ENCODE measurements around the gene SSUH2.

SSUH2 gene

DNA sequence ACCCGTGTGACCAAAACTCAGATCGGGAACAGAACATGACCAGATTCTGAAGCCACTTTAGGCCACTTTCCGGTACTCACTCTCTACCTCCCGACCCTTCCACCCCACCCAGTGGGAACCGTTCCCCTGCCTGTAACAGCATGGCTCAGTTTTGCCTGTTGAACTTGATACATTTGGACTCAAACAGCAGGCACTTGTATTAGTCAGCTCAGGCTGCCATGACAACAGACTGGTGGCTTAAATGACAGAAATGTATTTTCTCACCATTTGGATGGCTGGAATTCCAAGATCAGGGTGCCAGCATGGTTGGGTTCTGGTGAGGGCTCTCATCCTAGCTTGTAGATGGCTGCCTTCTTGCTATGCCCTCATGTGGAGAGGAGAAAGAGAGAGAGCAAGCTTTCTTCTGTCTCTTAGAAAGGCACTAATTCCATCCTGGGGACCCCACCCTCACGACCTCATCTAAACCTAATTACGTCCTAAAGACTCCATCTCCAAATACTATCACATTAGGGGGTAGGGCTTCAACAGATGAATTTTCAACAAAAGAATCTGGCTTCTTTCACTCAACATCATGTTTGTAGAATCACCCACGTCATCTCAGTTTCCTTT, 9.3 kb upstream of the SSUH2 start:
- Histone ChIP-seq H3K4me3 (ENCODE audit: low read length) (no peak overlapping the region), H3K9me3 (ENCODE audit: low read length) (peaks cover 4% of the 10 kb centered on the region), H3K27me3 (ENCODE audit: insufficient read depth, low read length) (no peaks in the 10 kb centered on the region), H3K4me1 (ENCODE audit: insufficient read depth, low read length) (peaks cover 45% of the 10 kb centered on the region), H2AFZ (ENCODE audit: low read depth, low read length) (no peak overlapping the region), H3K36me3 (ENCODE audit: insufficient read depth, low read length) (no peaks in the 10 kb centered on the region)

DNA sequence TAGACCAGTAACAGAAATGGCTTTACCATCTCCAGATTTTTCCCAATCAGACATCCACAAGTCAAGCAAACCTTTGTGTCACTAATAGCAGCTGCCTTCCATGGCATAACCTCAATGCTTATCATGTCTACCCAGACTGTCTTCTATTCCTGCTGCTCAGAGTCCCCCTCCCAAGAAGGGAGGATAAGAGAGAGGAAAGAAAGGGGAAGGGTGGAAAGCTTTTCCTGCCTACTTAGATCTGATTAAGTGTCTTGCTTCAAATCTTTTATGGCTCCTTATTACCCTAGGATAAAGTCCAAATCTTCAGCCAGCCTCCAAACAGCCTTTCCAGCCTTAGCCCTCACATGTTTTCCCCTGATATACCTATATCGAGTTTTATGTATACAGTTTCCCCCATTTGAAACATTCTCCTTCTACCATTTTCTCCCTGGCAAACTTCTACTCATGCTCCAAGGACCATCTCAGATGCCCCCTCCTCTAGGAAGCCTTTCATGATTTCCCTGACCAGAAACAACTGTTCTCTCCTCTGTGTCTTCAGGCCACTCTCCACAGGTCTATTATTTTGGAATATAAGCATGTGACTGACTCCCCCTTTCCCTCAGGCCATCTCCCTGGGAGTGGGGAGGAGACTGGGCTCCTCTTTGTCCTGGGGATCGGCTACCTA, 7.9 kb upstream of the SSUH2 start:
- H3K4me3 ChIP-seq (ENCODE audit: low read length), result no peak overlapping the region
- H3K4me1 ChIP-seq (ENCODE audit: insufficient read depth, low read length), result peaks cover 31% of the 10 kb centered on the region
- H3K27me3 ChIP-seq (ENCODE audit: insufficient read depth, low read length), result no peaks in the 10 kb centered on the region
- H3K9me3 ChIP-seq (ENCODE audit: low read length), result peaks cover 4% of the 10 kb centered on the region
- H3K36me3 ChIP-seq (ENCODE audit: insufficient read depth, low read length), result no peaks in the 10 kb centered on the region
- H2AFZ ChIP-seq (ENCODE audit: low read depth, low read length), result no peak overlapping the region

DNA sequence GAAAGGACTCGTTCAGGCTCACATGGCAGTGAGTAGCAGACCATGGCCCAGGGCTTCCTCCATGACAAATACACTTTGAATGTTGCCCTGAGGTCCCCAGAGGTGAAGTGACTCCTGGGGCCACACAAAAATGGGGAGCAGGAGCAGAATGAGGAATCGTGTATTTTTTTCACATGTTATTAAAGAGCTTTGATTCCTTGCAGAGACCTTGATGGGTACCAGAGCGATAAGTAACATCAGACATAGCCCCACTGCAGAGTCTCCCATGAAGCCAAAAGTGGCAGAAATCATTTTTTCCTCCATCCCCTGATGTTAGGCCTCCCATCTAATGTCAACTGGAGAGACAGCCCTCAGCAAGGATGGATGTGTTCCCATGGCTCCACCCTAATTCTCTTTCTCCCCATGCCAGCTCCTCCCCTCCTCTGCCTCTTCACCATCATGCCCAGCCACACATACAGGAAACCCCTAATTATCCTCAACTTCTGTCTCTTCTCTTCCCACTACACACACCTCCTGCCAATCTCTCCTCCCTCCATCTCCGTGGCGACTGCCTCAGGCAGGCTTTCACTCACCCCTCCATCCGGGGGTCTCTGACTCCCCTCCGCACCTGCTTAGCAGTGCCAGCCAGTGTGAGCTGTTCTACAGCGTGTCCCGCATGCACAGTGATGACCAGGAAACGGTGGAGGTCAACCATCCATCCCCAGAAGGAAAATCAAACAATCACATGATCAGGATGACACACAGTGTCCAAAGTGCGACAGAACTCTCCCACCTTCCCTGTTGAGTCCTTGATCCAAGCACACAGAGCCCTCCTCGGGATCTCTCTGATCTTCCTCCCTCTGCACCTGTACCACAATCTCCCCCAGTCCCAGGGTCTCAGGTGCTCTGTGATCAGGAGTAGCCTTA, 7.1 kb upstream of the SSUH2 start:
- Histone ChIP-seq H3K4me3 (ENCODE audit: low read length) (no peak overlapping the region), H3K27me3 (ENCODE audit: insufficient read depth, low read length) (no peaks in the 10 kb centered on the region), H3K9me3 (ENCODE audit: low read length) (peaks cover 4% of the 10 kb centered on the region), H3K36me3 (ENCODE audit: insufficient read depth, low read length) (no peaks in the 10 kb centered on the region), H3K4me1 (ENCODE audit: insufficient read depth, low read length) (peaks cover 30% of the 10 kb centered on the region), H2AFZ (ENCODE audit: low read depth, low read length) (no peak overlapping the region)

DNA sequence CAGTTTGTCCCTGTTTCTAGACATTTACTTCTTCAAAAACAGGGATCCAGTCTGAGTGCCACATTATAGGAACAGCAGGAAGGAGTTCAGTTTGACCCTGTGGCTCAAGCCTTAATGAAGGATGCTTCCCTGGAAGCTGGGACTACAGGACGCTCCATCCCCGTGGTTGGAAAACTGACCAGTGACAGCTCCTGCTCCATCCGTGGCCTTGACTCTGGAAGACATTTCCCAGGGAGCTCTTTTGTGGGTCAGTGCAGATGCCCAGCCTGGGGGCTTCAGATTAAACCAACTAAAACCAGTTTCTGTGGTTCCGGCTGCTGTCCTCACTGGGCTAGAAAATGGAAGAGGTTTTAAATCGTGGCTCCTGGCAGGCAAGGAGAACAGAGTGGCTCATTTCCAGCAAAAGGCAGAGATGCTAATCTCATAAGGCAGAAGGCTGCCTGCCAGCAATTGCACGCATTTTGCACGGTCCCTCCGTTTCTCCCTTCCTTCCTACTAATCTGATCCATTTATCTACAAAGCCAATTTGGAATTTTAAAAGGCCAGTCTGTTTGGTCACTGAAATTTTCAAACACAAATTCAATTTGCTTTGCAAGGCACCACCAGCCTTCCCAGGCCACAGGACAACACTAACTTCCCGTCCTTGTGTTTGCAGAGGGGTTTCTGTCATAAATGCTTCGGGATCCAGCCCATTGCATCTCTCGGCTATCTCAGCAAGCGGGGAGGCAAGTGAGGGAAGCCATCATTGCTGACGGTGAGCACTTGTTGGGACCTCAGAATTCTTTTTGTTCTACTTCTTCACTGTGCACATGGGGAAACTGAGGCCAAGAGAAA, 6.2 kb upstream of the SSUH2 start:
- no peak overlapping the region for H3K4me3 ChIP-seq (ENCODE audit: low read length)
- no peaks in the 10 kb centered on the region for H3K27me3 ChIP-seq (ENCODE audit: insufficient read depth, low read length)
- no peak overlapping the region for H2AFZ ChIP-seq (ENCODE audit: low read depth, low read length)
- no peaks in the 10 kb centered on the region for H3K36me3 ChIP-seq (ENCODE audit: insufficient read depth, low read length)
- peaks cover 23% of the 10 kb centered on the region for H3K4me1 ChIP-seq (ENCODE audit: insufficient read depth, low read length)
- peaks cover 4% of the 10 kb centered on the region for H3K9me3 ChIP-seq (ENCODE audit: low read length)

DNA sequence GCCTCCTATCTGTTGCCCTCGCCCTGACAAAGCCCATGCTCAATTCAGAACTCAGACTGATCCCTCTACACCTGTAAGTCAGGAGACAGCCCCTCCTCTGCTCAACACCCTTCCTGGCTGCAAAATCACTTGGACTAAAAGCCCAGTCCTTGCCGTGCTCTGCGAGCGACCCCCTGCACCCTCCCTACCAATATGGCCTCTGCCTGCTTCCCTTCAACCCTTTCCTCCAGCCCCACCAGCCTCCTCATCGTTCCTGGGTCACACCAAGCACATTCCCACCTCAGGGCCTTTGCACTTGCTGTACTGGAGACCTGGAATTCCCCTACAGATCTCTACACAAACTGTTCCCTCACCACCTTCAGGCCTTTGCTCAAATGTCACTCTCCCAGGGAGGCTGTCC, 5.2 kb upstream of the SSUH2 start:
- Histone ChIP-seq H3K36me3 (ENCODE audit: insufficient read depth, low read length) (no peaks in the 10 kb centered on the region), H3K4me1 (ENCODE audit: insufficient read depth, low read length) (peaks cover 18% of the 10 kb centered on the region), H3K9me3 (ENCODE audit: low read length) (peaks cover 4% of the 10 kb centered on the region), H2AFZ (ENCODE audit: low read depth, low read length) (no peak overlapping the region), H3K27me3 (ENCODE audit: insufficient read depth, low read length) (no peaks in the 10 kb centered on the region), H3K4me3 (ENCODE audit: low read length) (no peak overlapping the region)

DNA sequence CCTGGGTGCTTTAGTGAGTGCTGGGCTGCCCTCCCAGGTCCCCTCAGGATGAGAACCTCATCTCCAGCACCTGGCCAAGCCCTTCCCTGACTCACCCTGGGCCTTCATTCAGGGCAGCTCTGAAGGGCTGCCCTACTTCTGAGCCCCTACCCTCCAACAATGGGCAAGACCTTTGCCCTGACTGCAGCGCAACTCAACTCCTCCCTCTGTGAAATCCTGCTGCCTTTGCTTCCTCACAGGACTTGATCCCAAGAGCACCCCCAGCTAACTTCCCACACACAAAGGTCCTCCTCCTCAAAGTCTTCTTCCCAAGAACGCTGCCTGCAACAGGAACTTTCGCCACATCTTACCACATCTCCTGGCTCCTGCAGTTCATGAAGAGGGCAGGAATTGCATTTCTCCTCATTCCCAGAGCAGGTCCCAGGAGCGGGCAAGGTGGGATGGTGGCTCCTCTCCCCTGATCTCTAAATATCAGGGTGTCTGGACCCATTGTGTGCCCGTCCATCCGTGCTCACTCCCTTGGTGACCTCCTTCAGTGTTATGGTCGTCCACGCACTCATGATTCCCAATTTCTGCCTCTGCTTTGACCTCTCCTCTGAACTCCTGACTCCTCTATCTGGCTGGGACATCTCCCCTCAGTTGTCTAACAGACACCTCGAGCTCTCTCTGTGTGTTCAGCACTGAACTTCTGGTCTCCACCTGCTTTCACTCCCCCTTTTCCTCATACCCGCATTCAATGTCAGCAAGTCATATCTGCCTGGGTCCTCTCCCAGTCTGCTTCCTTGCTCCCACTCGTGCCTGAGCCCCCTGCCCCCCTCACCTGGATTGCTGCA, 4.5 kb upstream of the SSUH2 start:
- Histone ChIP-seq H3K4me3 (ENCODE audit: low read length) (no peak overlapping the region), H3K27me3 (ENCODE audit: insufficient read depth, low read length) (no peaks in the 10 kb centered on the region), H3K36me3 (ENCODE audit: insufficient read depth, low read length) (no peaks in the 10 kb centered on the region), H3K9me3 (ENCODE audit: low read length) (peaks cover 4% of the 10 kb centered on the region), H3K4me1 (ENCODE audit: insufficient read depth, low read length) (peaks cover 23% of the 10 kb centered on the region), H2AFZ (ENCODE audit: low read depth, low read length) (no peak overlapping the region)

DNA sequence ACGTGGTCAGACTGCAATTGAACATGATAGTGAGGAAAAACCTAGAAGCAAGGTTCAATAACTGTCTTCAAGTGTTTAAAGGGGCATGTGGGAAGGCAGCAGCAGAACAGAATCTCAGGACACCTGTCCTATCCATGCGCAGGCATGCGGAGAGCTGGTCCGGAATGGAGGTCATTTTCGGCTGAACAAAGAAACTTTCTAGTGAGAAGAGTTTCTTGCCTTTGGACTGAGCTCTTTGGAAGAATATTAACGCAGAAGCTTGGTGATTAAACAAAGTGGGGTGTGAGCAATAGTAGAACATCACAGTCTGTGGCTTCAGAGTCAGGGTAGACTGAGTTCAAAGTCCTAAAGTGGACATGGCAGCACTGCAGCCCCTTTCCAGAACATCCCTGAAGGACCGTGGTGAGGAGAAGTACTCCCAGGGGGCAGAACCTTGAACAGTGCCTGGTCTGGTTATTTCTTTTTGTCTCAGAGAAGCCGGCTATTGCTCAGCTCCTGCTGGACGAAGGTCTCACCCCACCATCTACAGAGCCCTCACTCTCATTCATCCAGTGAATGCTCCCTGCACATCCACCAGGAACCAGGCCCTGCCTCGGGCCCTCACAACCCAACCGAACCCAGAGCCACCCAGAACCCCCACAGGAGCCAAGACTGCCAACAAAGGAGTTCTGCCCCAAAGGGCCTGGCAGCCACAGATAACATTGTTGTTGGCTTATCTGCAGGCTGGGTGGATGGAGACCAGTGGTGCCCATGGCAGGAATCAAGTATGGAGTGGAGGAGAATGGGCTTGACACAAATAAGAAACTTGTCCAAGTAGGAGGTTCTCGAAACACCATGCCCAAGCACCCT, 2.8 kb upstream of the SSUH2 start:
- Histone ChIP-seq H3K9me3 (ENCODE audit: low read length) (no peaks in the 10 kb centered on the region), H3K36me3 (ENCODE audit: insufficient read depth, low read length) (no peaks in the 10 kb centered on the region), H3K4me1 (ENCODE audit: insufficient read depth, low read length) (peaks cover 24% of the 10 kb centered on the region), H2AFZ (ENCODE audit: low read depth, low read length) (no peak overlapping the region), H3K4me3 (ENCODE audit: low read length) (no peak overlapping the region), H3K27me3 (ENCODE audit: insufficient read depth, low read length) (no peaks in the 10 kb centered on the region)

DNA sequence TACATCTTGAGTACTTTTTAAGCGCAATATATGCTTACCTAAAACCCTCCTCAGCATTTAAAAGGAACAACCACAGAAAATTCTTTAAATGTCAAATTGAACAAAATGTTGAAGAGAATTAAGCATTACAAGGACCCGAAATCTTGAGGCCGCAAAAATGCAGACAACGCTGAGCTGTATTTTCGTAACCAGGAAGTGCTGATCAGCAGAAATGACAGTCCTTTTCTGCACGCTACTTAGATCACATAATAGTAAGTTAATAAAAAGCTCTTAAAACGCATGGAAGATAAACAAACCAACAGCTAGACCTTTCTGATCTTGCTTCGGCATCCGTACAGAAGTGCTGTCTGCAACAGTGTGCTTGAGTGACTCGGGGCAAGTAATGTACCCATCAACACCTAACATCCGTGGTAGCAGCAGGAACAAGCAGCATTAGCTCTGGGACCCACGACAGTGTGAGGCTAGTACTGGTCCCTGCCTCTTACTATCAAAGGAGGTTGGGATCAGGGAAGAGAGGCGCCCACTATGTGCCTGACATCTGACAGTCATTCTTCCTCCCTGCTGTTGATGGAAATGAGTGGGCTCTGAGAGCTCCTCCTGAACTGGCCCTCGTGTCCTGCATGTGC, 1.8 kb upstream of the SSUH2 start:
- no peak overlapping the region for H2AFZ ChIP-seq (ENCODE audit: low read depth, low read length)
- peaks cover 17% of the 10 kb centered on the region for H3K4me1 ChIP-seq (ENCODE audit: insufficient read depth, low read length)
- H3K27me3 ChIP-seq (ENCODE audit: insufficient read depth, low read length), result no peaks in the 10 kb centered on the region
- no peak overlapping the region for H3K4me3 ChIP-seq (ENCODE audit: low read length)
- no peaks in the 10 kb centered on the region for H3K36me3 ChIP-seq (ENCODE audit: insufficient read depth, low read length)
- H3K9me3 ChIP-seq (ENCODE audit: low read length), result no peaks in the 10 kb centered on the region

DNA sequence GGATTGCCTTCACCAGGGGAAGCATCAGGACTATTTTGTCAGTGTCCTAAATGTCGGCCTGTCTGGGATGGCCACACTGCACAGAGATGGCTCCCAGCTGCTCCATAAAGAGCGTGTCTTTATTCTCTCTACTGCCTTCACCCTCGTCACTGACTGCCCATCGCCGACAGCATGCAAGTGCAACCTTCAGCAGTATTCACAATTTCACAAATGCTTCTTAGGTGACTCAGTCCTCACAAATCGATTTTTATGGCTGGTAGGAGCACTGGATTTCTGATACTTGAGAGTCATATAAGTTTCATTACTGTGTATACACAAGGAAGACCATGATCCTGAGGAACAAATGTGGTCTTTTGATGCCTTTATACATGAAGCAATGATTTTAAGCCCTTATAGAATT, 1.1 kb upstream of the SSUH2 start:
- H2AFZ ChIP-seq (ENCODE audit: low read depth, low read length), result no peak overlapping the region
- H3K36me3 ChIP-seq (ENCODE audit: insufficient read depth, low read length), result no peaks in the 10 kb centered on the region
- H3K4me1 ChIP-seq (ENCODE audit: insufficient read depth, low read length), result peaks cover 16% of the 10 kb centered on the region
- no peaks in the 10 kb centered on the region for H3K9me3 ChIP-seq (ENCODE audit: low read length)
- H3K4me3 ChIP-seq (ENCODE audit: low read length), result no peak overlapping the region
- H3K27me3 ChIP-seq (ENCODE audit: insufficient read depth, low read length), result no peaks in the 10 kb centered on the region

DNA sequence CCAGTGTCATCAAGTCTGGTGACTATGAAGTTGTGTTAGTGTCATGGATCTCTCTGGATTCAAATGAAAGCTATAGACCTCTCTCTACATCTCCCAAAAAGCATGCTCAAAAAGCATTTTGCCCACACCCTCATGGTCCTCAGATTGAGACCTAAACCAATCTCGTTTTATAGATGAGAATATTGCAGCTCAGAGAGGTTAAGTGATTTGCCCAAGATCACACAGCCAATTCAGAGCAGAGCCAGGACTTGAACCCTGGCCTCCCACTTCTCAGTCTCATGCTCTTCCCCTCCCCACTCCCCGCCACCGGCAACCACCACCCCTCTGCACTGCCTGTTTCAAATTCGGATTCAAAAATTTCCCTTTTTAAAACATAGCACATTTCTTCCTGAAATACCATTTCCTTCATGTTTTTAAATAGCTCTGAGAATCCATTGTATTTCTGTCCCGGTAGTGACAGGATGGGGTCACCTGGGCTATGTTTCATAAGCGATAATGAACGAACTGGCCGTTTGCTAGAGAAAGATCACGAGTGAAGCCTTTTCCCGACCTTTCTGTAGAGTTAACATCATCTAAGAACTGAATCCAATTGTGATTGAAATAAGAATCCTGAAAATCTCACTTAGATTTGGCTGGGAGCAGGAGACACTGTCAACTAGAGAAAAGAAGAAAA, 769 bp downstream of the SSUH2 start:
- no peak overlapping the region for H2AFZ ChIP-seq (ENCODE audit: low read depth, low read length)
- H3K4me3 ChIP-seq (ENCODE audit: low read length), result no peak overlapping the region
- H3K27me3 ChIP-seq (ENCODE audit: insufficient read depth, low read length), result no peaks in the 10 kb centered on the region
- H3K9me3 ChIP-seq (ENCODE audit: low read length), result no peaks in the 10 kb centered on the region
- H3K36me3 ChIP-seq (ENCODE audit: insufficient read depth, low read length), result no peaks in the 10 kb centered on the region
- peaks cover 31% of the 10 kb centered on the region for H3K4me1 ChIP-seq (ENCODE audit: insufficient read depth, low read length)

DNA sequence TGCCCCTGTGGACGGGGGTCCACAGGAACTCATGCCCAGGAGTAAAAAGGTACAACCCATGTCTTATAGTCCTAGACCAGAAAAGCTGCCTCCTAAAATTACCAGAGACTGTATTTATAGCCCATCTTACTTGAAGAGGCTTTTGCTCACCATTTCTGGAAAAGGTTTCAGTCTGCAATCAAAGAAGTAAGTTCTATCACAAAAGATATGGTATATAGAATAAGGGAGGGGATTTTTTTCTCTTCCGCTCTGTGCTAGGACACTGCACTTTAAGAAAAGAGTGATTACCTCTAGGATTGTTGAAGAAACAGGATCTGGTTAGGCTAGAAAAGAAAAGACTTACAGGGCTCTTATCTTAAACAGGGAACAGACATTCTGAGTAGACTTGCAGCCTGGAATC, 2.6 kb downstream of the SSUH2 start:
- Histone ChIP-seq H3K9me3 (ENCODE audit: low read length) (no peaks in the 10 kb centered on the region), H2AFZ (ENCODE audit: low read depth, low read length) (no peak overlapping the region), H3K27me3 (ENCODE audit: insufficient read depth, low read length) (no peaks in the 10 kb centered on the region), H3K4me3 (ENCODE audit: low read length) (no peak overlapping the region), H3K4me1 (ENCODE audit: insufficient read depth, low read length) (peaks cover 47% of the 10 kb centered on the region), H3K36me3 (ENCODE audit: insufficient read depth, low read length) (no peaks in the 10 kb centered on the region)

All from neuron (in vitro differentiated cells).